DOHH2 (cell line): ENCODE data around the gene BLVRB.
"Not testable (repeated sequence)": the region's sequence is repeated elsewhere in the genome, so short reads cannot be mapped to it uniquely, and the experiment has no call there.

Experiments
- H3F3A ChIP-seq: fragments of 200-600 bp; sonication (generic), shearing (Covaris generic); 2 replicates; pipeline ENCODE4 v1.6.0; 2016; ENCODE audit warnings: antibody characterized with exemption, mild to moderate bottlenecking; ENCODE audit not compliant: control insufficient read depth, insufficient read depth
- H3K27ac ChIP-seq: fragments of 200-600 bp; sonication (generic); 2 replicates; pipeline ENCODE4 v1.5.1; 2014; ENCODE audit warnings: low read depth, mild to moderate bottlenecking, low read length, moderate library complexity
- H3K27me3 ChIP-seq: fragments of 200-600 bp; sonication (generic); 2 replicates; pipeline ENCODE4 v1.6.1; 2014; ENCODE audit warnings: mild to moderate bottlenecking, low read length, mixed read lengths; ENCODE audit not compliant: control insufficient read depth
- H3K36me3 ChIP-seq: fragments of 200-600 bp; sonication (generic); 2 replicates; pipeline ENCODE4 v1.6.1; 2014; ENCODE audit warnings: mild to moderate bottlenecking, low read length, moderate library complexity, mixed read lengths; ENCODE audit not compliant: control insufficient read depth
- H3K4me1 ChIP-seq: fragments of 200-600 bp; sonication (generic); 2 replicates; pipeline ENCODE4 v1.6.1; 2014; ENCODE audit warnings: mild to moderate bottlenecking, low read length, mixed read lengths; ENCODE audit not compliant: control insufficient read depth
- H3K4me2 ChIP-seq: fragments of 200-600 bp; sonication (generic); 2 replicates; pipeline ENCODE4 v1.6.0; 2014; ENCODE audit warnings: mild to moderate bottlenecking, low read length, moderate library complexity
- H3K4me3 ChIP-seq: fragments of 200-600 bp; sonication (generic); 2 replicates; pipeline ENCODE4 v1.5.1; 2014; ENCODE audit warnings: mild to moderate bottlenecking, low read length, mixed read lengths
- H3K79me2 ChIP-seq: fragments of 200-600 bp; sonication (generic); 2 replicates; pipeline ENCODE4 v1.6.1; 2014; ENCODE audit warnings: mild to moderate bottlenecking, low read length, mixed read lengths; ENCODE audit not compliant: control insufficient read depth
- H3K9me2 ChIP-seq: fragments of 200-600 bp; sonication (generic); replicated peaks from 2 replicates; pipeline ENCODE4 v1.6.1; 2014; ENCODE audit warnings: mild to moderate bottlenecking, low read length, mixed read lengths; ENCODE audit not compliant: control insufficient read depth
- H3K9me3 ChIP-seq: fragments of 200-600 bp; sonication (generic); 2 replicates; pipeline ENCODE4 v1.6.1; 2014; ENCODE audit warnings: antibody characterized with exemption, low read length, mixed read lengths; ENCODE audit not compliant: control insufficient read depth, insufficient read depth
- H4K20me1 ChIP-seq: fragments of 200-600 bp; sonication (generic); 2 replicates; pipeline ENCODE4 v1.6.0; 2014; ENCODE audit warnings: low read depth, mild to moderate bottlenecking, antibody characterized with exemption, low read length, moderate library complexity; ENCODE audit not compliant: control insufficient read depth, insufficient read depth
- EZH2phosphoT487 ChIP-seq: fragments of 200-600 bp; sonication (generic); IDR thresholded peaks from 2 replicates; pipeline ENCODE4 v1.6.1; 2017; ENCODE audit warnings: borderline replicate concordance, mild to moderate bottlenecking, antibody characterized with exemption, low read length, moderate library complexity, mixed read lengths
- TF ChIP-seq, protein P1 (sequence below): fragments of 200-600 bp; sonication (generic); IDR thresholded peaks from one replicate; pipeline ENCODE4 v1.5.1; 2014; ENCODE audit warnings: antibody characterized with exemption, mild to moderate bottlenecking, low read depth, low read length; ENCODE audit not compliant: poor library complexity, severe bottlenecking

The BLVRB gene

DNA sequence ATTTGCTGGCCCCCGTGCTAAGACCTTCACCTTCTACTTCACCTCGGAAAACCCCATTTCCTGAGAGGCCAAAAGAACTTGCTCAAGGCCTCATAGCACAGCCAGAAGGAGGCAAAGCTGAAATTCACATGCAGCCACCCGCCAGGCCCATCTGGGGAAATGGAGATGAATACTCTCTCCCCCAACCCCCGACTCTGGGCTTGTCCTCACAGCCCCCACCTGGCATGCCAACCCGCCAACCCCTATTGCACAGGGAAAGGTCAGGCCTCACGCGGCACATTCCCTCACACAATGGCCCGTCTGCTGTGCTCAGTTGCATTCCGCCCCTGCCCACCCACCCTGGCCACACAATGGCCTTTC is 55.5 kb downstream of the BLVRB start:
- no peaks in the 10 kb centered on the region for H4K20me1 ChIP-seq
- TF ChIP-seq, protein P1, sequence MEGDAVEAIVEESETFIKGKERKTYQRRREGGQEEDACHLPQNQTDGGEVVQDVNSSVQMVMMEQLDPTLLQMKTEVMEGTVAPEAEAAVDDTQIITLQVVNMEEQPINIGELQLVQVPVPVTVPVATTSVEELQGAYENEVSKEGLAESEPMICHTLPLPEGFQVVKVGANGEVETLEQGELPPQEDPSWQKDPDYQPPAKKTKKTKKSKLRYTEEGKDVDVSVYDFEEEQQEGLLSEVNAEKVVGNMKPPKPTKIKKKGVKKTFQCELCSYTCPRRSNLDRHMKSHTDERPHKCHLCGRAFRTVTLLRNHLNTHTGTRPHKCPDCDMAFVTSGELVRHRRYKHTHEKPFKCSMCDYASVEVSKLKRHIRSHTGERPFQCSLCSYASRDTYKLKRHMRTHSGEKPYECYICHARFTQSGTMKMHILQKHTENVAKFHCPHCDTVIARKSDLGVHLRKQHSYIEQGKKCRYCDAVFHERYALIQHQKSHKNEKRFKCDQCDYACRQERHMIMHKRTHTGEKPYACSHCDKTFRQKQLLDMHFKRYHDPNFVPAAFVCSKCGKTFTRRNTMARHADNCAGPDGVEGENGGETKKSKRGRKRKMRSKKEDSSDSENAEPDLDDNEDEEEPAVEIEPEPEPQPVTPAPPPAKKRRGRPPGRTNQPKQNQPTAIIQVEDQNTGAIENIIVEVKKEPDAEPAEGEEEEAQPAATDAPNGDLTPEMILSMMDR: no peak
- no peak for TF ChIP-seq EZH2phosphoT487
- H3K4me1 ChIP-seq: peaks cover 54% of the 10 kb centered on the region
- H3K4me2 ChIP-seq: peak overlapping the region; percentile 66
- peak overlapping the region; percentile 46 for H3K4me3 ChIP-seq
- no peaks in the 10 kb centered on the region for H3K79me2 ChIP-seq
- H3K36me3 ChIP-seq: no peaks in the 10 kb centered on the region
- no peaks in the 10 kb centered on the region for H3K27me3 ChIP-seq
- H3K9me2 ChIP-seq: no peaks in the 10 kb centered on the region
- peaks cover 10% of the 10 kb centered on the region for H3F3A ChIP-seq
- no peaks in the 10 kb centered on the region for H3K9me3 ChIP-seq
- H3K27ac ChIP-seq: peak overlapping the region; percentile 77

DNA sequence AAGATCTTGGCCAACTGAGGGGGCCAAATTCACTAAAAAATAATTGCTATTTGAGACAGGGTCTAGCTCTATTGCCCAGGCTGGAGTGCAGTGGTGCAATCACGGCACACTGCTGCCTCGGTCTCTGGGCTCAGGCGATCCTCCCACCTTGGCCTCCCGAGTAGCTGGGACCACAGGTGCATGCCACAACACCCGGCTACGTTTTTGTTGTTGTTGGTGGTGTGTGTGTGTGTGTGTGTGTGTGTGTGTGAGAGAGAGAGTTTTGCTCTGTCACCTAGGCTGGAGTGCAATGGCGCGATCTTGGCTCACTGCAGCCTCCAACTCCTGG is 57.0 kb downstream of the BLVRB start:
- H3K9me3 ChIP-seq, H4K20me1 ChIP-seq, H3K9me2 ChIP-seq, H3K4me3 ChIP-seq, H3K79me2 ChIP-seq, H3K27me3 ChIP-seq, H3K36me3 ChIP-seq, H3K27ac ChIP-seq: not testable (repeated sequence)
- peaks cover 10% of the 10 kb centered on the region for H3F3A ChIP-seq
- H3K4me2 ChIP-seq: peak overlapping the region; percentile 43
- peaks cover 59% of the 10 kb centered on the region for H3K4me1 ChIP-seq

DNA sequence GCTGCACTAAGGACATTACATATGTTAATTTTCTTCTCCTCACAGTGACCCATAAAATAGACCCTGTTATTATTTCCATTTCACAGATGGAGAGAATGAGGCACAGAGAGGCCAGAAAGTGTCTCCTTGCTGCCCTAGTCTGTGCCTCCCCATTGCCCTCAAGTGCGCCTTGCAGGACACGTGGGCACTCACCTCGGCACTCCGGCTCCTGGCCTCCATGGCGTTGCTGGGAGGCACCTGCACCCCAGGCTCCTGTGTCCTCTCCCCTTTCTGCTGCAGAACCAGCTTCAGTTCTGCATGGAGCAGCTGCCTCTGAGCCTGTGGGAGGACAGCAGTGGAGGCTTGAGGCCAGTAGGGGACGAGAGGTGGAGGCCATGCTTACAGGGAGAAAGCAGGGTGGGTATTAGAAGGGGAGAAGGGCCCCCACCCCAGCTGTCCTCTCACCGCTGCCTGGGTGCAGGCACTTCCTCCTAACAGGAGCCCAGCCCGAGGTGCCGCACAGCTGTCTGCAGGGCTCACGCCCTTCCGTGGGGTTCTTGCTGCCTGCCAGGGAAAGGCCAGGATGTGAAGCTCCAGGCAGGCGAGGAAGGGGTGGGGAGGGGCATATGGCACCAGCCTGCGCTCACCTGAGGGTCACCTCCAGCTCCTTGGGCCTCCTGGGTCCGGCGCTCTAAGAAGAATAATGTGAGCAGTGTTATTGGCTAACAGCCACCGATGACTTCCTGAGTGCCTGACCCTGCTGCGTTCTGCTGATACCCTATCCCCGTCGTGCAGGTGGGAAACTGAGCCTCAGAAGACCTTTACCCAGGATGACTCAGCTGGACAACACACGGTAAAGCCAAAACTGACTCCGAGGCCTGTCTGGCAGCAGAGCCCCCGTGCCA is 57.6 kb downstream of the BLVRB start:
- Histone ChIP-seq H3K27ac (no peak overlapping the region), H4K20me1 (no peaks in the 10 kb centered on the region), H3K4me1 (peaks cover 59% of the 10 kb centered on the region), H3K79me2 (no peaks in the 10 kb centered on the region), H3F3A (peaks cover 10% of the 10 kb centered on the region), H3K4me3 (no peak overlapping the region), H3K36me3 (no peaks in the 10 kb centered on the region), H3K27me3 (no peaks in the 10 kb centered on the region), H3K9me3 (no peaks in the 10 kb centered on the region), H3K9me2 (no peaks in the 10 kb centered on the region), H3K4me2 (peak overlapping the region; percentile 43)
- TF ChIP-seq, protein P1: no peak
- TF ChIP-seq EZH2phosphoT487: no peak

DNA sequence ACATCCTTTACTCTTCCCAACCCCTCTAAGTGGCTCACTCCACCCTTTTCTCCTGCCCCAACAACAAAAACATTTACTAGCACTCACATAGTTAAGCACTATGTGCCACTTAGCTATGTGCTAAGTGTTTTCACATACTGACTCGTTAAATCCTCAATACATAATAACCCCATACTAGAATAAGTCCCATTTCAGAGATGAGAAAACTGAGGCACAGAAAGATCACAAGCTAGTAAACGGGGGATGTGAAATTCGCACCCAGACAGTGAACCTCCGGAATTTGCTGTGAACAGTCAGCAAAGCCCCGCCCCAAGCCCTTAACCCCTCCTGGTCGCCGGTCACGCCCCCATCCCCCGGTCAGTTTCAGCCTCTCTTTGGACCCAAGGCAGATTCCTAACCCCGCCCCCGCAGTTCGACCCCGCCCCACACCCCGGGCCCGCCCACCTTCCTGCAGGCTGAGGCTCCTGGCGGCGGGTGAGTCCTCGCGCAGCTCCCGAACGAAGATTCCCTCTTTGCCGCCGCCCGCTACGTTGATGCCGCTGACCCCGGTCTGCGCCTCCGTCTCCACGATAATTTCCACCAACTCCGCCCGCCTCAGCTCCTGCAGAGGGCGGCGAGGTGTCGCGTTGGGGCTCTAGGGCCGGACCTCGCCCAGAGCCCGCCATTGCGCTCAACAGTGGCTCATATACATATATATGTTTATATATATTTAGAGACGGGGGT is 62.1 kb downstream of the BLVRB start:
- Histone ChIP-seq H3K4me3 (peak overlapping the region; percentile 67), H3K9me3 (no peaks in the 10 kb centered on the region), H3K36me3 (no peaks in the 10 kb centered on the region), H3K27ac (no peak overlapping the region), H3K9me2 (no peaks in the 10 kb centered on the region), H3K4me1 (peaks cover 20% of the 10 kb centered on the region), H3F3A (no peaks in the 10 kb centered on the region), H3K79me2 (no peaks in the 10 kb centered on the region), H3K27me3 (no peaks in the 10 kb centered on the region), H4K20me1 (no peaks in the 10 kb centered on the region), H3K4me2 (peak overlapping the region; percentile 66)
- no peak for TF ChIP-seq EZH2phosphoT487
- TF ChIP-seq, protein P1: no peak
